Skin epidermis (tissue), 12 donors: ENCODE data around the gene DNAJC7.
A peak's percentile ranks its signal among the peaks of the same experiment; 100 is the strongest.
"Not testable (repeated sequence)": the region's sequence is repeated elsewhere in the genome, so short reads cannot be mapped to it uniquely, and the experiment has no call there.

Experiments
- H3K27ac ChIP-seq, 21 experiments: fragments of 200-600 bp; sonication (generic) in 11 of 21; one replicate each; pipeline ENCODE4 v1.5.0; 2020; ENCODE audit warnings: mild to moderate bottlenecking in 3 of 21, inconsistent platforms in 2 of 21, moderate library complexity in 2 of 21
- H3K4me3 ChIP-seq, 7 experiments: fragments of 200-600 bp; sonication (generic) in 2 of 7; one replicate each; pipeline ENCODE4 v1.5.0; 2020; ENCODE audit warnings: inconsistent platforms in 2 of 7, mild to moderate bottlenecking in 2 of 7, moderate library complexity in 1 of 7

Gene DNAJC7

DNA sequence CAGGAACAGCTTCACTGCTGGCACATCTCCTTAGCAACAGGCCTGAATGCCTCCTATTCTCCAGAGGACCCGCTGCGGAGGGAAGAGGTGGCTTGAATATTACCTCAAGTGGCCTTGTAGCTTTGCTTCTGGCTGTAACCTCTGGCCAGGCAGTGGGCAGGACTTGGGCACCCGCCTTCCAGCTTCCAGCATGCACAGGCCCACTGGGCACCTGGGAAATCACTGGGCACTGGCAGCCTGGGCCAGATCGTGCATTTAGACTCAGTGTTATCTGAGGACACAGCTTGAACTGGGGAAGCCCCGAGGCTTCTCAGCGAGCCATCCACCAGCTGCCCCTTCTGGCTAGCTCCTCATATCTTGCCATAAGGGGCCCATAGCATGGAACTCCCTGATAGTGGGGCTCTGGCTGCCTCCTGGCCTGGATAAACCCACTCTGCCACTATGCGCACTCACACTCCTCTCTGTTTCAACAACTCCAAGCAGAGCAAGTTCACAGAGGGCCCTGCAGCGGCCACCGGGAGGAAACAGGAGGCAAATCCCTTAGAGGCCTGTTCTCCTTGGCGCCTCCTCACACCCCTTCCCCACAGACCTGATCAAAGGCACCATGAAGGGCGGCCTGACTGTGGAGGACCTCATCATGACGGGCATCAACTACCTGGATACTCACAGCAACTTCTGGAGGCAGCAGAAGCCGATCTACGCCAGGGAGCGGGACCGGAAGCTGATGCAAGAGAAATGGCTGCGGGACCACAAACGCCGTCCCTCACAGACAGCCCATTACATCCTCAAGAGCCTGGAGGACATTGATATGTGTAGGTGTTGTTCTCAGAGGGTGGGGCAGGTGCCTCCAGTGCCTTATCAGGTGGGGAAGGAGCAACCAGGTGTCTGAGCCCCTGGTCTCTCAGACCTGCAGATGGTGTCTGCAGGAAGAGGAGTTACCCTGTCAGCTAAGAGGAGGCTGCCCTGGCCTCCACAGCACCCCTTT is 79.0 kb downstream of the DNAJC7 start:
- H3K27ac ChIP-seq: no peak overlapping the region

GRCh38 chr17:41935641-41936040 is 81.6 kb downstream of the DNAJC7 start:
- Histone ChIP-seq H3K27ac (peak overlapping the region in 6 of 21 experiments; percentile 16 to 50 (median 25)), H3K4me3 (no peak overlapping the region)

More for the DNA sequence above, 79.0 kb downstream of the DNAJC7 start:
- H3K4me3 ChIP-seq: no peak overlapping the region

DNA sequence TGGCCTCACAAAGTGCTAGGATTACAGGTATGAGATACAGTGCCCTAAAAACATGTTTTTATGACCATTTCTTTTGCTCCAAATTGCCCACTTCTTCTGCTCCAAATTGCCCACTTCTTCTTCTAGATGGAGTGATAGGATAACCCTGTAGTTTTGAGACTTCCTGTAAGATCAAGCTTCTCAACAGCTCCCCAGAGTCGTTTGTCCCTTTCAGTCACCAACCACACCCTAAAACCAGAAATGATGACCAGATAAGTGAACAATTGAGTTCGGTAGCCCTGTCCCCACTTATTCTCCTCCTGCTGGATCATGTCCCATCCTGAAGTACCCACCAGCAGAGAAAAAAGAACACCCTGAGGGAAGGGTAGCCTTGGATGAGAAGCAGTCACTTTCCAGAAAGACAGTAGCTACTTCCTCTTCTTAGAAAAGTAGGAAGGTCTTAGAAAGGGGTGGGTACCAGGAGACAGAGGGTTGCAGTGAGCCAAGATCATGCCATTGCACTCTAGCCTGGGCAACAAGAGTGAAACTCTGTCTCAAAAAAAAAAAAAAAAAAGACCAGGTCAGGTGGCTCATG is 84.3 kb downstream of the DNAJC7 start:
- H3K4me3 ChIP-seq: no peak overlapping the region
- peak overlapping the region in 4 of 21 experiments; percentile 14 to 60 (median 34) for H3K27ac ChIP-seq

DNA sequence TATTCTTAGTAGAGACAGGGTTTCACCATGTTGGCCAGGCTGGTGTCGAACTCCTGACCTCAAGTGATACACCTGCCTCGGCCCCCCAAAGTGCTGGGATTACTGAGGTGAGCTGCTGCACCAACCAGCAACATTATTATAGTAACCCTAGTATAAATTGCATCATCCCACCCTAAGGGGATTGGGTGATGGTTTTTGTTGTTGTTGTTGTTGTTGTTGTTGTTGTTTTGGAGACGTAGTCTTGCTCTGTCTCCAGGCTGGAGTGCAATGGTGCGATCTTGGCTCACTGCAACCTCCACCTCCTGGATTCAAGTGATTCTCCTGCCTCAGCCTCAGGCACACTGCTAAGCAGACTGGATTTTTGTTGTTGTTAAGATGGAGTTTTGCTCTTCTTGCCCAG is 85.5 kb downstream of the DNAJC7 start:
- H3K27ac ChIP-seq: peak overlapping the region in 1 of 21 experiments; percentile 39
- H3K4me3 ChIP-seq: not testable (repeated sequence)

DNA sequence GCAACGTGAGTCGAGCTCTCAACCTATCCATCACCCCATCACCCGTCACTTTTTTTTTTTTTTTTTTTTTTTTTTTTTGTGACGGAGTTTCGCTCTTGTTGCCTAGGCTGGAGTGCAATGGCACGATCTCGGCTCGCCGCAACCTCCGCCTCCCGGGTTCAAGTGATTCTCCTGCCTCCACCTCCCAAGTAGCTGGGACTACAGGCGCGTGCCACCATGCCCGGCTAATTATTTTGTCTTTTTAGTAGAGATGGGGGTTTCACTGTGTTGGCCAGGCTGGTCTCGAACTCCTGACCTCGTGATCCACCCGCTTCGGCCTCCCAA is 86.4 kb downstream of the DNAJC7 start:
- Histone ChIP-seq H3K4me3 (peak overlapping the region; percentile 32 to 51 (median 36)), H3K27ac (peak overlapping the region in 13 of 21 experiments; percentile 63 to 94 (median 83))

DNA sequence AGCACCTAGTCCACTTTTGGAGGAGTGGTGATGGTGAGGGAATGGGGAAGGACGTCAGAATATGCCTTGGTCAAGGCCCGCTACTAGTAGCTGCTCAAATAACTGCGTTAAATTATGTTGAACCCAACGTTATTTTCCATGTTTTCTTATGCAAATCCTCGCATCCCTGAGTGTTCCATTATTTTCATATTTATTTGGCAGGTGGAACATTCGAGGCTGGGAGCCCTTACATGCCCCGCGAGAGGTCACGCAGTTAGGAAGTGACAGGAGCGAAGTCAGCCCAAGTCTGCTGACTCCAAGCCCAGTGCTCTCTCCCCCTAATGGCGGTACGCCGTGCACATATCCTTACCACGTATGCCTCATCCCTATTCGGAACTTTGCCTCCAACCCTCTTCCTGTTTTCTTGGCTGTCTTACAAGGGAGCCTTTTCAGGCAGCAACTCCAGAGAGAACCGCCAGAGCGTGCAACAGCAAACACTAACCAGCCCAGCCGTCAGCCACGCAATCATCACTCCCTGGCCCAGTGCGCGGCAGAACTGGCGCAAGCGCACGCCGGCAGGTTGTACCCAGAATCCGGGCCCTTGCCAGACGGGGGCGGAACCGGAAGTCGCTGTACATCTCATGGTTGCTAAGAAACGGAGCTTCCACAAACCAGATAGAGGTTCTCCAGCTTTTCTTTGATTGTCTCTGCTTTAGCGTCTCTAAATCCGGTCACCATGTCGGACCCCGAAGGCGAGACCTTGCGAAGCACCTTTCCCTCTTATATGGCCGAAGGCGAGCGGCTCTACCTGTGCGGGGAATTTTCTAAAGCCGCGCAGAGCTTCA is 87.0 kb downstream of the DNAJC7 start, which contains the start of gene ODAD4:
TSS of gene ODAD4 (plus strand) at position 609 of the 824 bp plus-strand sequence. CDS start at position 716, 107 bp downstream.
- H3K27ac ChIP-seq: peak within 1 kb of the TSS in 20 of 21 experiments; percentile 36 to 94 (median 82)
- H3K4me3 ChIP-seq: peak within 1 kb of the TSS; percentile 32 to 51 (median 36)

DNA sequence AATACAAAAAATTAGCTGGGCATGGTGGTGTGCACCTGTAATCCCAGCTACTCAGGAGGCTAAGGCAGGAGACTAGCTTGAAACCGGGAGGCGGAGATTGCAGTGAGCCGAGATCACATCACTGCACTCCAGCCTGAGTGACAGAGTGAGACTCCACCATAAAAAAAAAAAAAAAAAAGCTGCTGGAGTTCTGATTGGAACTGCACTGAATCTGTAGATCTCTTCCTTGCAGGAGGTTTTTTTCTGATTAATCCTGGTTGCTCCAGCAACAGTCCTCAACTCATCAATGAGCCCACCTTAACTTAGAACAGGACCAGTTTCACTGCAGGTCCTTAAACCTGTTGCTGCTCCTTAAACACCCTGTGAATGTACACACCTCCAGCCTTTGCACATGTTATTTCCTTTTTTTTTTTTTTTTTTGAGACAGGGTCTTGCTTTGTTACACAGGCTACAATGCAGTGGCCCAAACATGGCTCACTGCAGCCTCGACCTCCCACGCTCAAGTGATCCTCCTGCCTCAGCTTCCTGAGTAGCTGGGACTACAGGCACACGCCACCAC is 88.5 kb downstream of the DNAJC7 start:
- Histone ChIP-seq H3K27ac (no peak overlapping the region), H3K4me3 (no peak overlapping the region)
